GM18498 (cell line): ENCODE results near the gene EIF2B2.
"Not testable (repeated sequence)": the region's sequence is repeated elsewhere in the genome, so short reads cannot be mapped to it uniquely, and the experiment has no call there.

Experiments
- ATAC-seq: cut with Tn5 transposase; IDR thresholded peaks from one replicate; pipeline ENCODE4 v1.9.1; 2021; ENCODE audit warnings: mild to moderate bottlenecking, moderate library complexity; ENCODE audit not compliant: unreplicated experiment

The EIF2B2 gene

GRCh38 chr14:74988131-74988530 is 14.6 kb upstream of the EIF2B2 start:
- no peak for ATAC-seq

GRCh38 chr14:74988993-74989392 is 13.7 kb upstream of the EIF2B2 start:
- ATAC-seq, result no peak

DNA sequence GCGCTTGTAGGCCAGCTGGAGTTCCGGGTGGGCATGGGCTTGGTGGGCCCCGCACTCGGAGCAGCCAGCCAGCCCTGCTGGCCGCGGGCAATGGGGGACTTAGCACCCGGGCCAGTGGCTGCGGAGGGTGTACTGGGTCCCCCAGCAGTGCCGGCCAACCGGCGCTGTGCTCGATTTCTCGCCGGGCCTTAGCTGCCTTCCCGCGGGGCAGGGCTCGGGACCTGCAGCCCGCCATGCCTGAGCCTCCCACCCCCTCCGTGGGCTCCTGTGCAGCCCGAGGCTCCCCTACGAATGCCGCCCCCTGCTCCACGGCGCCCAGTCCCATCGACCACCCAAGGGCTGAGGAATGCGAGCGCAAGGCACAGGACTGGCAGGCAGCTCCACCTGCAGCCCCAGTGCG is 8.5 kb upstream of the EIF2B2 start:
- not testable (repeated sequence) for ATAC-seq

DNA sequence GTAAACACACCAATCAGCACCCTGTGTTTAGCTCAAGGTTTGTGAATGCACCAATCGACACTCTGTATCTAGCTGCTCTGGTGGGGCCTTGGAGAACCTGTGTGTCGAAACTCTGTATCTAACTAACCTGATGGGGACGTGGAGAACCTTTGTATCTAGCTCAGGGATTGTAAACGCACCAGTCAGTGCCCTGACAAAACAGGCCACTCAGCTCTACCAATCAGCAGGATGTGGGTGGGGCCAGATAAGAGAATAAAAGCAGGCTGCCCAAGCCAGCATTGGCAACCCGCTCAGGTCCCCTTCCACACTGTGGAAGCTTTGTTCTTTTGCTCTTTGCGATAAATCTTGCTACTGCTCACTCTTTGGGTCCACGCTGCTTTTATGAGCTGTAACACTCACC is 6.9 kb upstream of the EIF2B2 start:
- ATAC-seq, result not testable (repeated sequence)

- no peak for ATAC-seq
These were observed 1.5 kb upstream of the EIF2B2 start for GRCh38 chr14:75001261-75001660.

- no peak for ATAC-seq
These were observed 822 bp upstream of the EIF2B2 start for GRCh38 chr14:75001899-75002298.

- peak; percentile 1 for ATAC-seq
These were observed 718 bp downstream of the EIF2B2 start for GRCh38 chr14:75003250-75004027.

- no peak for ATAC-seq
These were observed 2.6 kb downstream of the EIF2B2 start for GRCh38 chr14:75005357-75005756.

DNA sequence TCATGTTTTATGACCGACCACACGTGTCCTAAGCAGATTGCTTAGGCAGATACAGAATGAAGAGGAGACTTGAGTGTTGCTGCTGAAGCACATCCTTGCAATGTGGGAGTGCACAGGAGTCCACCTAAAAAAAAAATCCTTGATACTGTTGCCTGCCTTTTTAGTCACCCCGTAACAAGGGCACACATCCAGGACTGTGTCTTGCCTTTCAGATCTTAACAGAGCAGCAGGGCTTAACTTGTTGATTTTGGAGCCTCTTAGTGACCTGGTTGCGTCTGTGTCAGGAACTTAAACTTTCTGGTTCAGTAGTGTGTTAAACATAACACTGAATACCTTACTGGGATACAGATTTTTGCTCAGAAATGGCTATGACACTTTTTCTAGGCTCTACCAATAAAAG is 6.5 kb downstream of the EIF2B2 start:
- ATAC-seq, result no peak

GRCh38 chr14:75010472-75011093 is 7.9 kb downstream of the EIF2B2 start:
- no peak for ATAC-seq

- no peak for ATAC-seq
These were observed 8.8 kb downstream of the EIF2B2 start for GRCh38 chr14:75011356-75011994.

GRCh38 chr14:75013290-75013689 is 10.6 kb downstream of the EIF2B2 start:
- ATAC-seq, result no peak

DNA sequence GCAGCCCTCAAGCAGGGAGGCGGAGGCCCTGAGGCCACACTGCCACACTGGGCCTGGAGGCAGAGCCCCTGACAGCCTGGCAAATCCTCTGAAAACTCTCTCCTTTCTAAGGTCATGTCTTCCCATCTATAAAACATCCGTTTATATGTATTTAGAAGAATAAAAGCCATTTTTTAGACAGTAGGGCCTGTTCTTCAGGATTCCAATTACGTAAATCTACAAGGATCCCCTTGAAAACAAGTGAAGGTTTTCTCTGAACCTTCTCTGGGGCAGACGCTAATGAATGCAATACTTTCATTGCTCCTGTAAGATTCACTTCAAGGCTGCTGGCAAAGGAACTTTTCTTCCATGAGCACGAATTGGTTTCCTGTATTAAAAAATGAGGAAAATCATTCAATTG is 12.8 kb downstream of the EIF2B2 start:
- ATAC-seq, result no peak

DNA sequence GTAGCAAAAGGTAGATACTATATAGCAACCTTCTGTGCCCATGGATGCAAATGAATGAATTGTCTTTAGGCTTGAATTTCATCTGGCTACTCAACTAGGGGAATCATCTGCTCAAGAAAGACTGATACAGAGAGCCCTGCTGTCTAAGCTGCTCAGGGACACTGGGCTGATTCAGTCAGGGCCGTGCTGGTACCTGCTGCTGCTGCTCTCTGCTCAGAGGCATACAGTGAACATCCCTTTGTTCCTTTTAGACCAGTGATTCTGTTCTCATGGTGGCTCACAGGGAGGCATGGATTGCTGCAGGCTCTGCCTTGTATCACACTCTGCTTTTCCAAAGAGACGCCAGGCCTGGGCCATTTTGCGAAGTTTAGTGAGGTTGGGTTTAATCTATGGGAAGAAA is 14.1 kb downstream of the EIF2B2 start:
- ATAC-seq, result no peak

GRCh38 chr14:75018694-75019093 is 16.0 kb downstream of the EIF2B2 start:
- ATAC-seq, result no peak

- ATAC-seq, result no peak
These were observed 19.9 kb downstream of the EIF2B2 start for GRCh38 chr14:75022655-75023054.

GRCh38 chr14:75023108-75023507 is 20.4 kb downstream of the EIF2B2 start:
- ATAC-seq, result no peak

- ATAC-seq, result no peak
These were observed 22.4 kb downstream of the EIF2B2 start for GRCh38 chr14:75025082-75025481.

GRCh38 chr14:75025876-75026275 is 23.2 kb downstream of the EIF2B2 start:
- ATAC-seq, result no peak

DNA sequence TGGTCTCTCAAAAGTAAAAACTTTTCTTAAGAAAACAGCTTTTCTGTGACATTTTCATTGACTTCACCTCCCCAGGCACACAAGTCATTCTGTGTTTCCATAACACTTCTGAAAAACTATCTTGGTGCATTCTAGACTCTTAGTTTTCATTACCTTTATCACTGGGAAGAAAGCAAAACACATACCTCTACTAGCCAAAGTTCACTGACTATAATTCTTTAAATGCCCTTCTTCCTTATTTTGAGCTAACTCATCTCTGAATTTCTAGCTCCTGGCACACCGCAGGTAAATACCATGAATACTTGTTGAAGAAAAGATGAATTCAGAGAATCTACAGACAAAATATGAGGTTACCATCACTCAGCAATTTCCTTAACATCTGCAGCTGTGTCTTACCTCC is 27.4 kb downstream of the EIF2B2 start:
- no peak for ATAC-seq

- no peak for ATAC-seq
These were observed 30.2 kb downstream of the EIF2B2 start for GRCh38 chr14:75032939-75033338.

DNA sequence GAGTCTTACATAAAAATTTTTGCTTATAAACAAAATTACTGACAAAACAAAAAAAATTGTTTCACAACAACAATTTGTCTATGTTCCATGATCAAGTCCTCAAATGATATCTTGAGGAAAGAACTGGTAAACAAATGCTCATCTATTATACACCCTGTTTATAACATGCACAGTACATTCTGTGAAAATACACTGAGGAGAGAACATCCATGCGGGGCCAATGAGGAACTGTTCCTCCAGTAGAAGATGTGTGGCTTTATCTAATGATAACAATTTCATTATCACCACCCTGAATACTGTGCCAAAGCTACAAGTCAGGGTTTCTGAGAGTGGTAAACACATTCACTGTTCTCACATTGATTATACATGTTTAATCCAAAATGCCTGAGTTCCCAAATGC is 37.8 kb downstream of the EIF2B2 start:
- no peak for ATAC-seq
